Activated CD4-positive, alpha-beta T cell treated with anti-CD3 and anti-CD28 coated beads, Interleukin-2, amount 10 ng/mL, durations not matched to agents 7 days and 5 days (primary cell): ENCODE measurements around the gene VIM. TPM values are rescaled to one million over a fixed set of nuclear protein-coding genes. Genes with fewer than 3 reads are reported as not detected.
A peak's percentile ranks its signal among the peaks of the same experiment; 100 is the strongest.
"Not testable (repeated sequence)": the region's sequence is repeated elsewhere in the genome, so short reads cannot be mapped to it uniquely, and the experiment has no call there.

Source experiments
- CTCF ChIA-PET: fragments of 350-600 bp; sonication (Branson Sonifier 250); formaldehyde crosslinking; loops from one replicate; lab custom pipeline; 2021; ENCODE audit warnings: antibody characterized with exemption; lab: Charles Lee
- POLR2A ChIA-PET: fragments of 350-600 bp; sonication (Branson Sonifier 250); formaldehyde crosslinking; loops from one replicate; lab custom pipeline; 2021; ENCODE audit warnings: antibody characterized with exemption; lab: Charles Lee
- DNase-seq: peaks from one replicate; pipeline ENCODE4 v3.0.0-alpha.2; 2020
- H3K27ac Mint-ChIP-seq: one replicate; pipeline ENCODE4 v1.8.0; 2021; ENCODE audit warnings: mild to moderate bottlenecking, moderate library complexity, mixed read lengths
- H3K27me3 Mint-ChIP-seq: one replicate; pipeline ENCODE4 v1.8.0; 2021; ENCODE audit warnings: mixed read lengths
- H3K36me3 Mint-ChIP-seq: one replicate; pipeline ENCODE4 v1.8.0; 2021; ENCODE audit warnings: low read depth, mixed read lengths
- H3K4me1 Mint-ChIP-seq: one replicate; pipeline ENCODE4 v1.8.0; 2021; ENCODE audit warnings: mixed read lengths
- H3K4me3 Mint-ChIP-seq: one replicate; pipeline ENCODE4 v1.8.0; 2021; ENCODE audit warnings: mild to moderate bottlenecking, moderate library complexity, mixed read lengths
- H3K9me3 Mint-ChIP-seq: one replicate; pipeline ENCODE4 v1.8.0; 2021; ENCODE audit warnings: mixed read lengths
- total RNA-seq, 2 experiments: library from RNA; stranded (reverse); gene quantifications; one replicate each; pipeline ENCODE4 v1.2.3, GENCODE V29; 2021

Gene VIM
- total RNA-seq, 2 experiments from 2014 or later = 2,713 to 2,904 TPM

GRCh38 chr10:17249820-17250219 lies 21.8 kb downstream of the VIM start:
- ChIA-PET CTCF (no interaction called here), POLR2A (no interaction called here)
- H3K27me3 Mint-ChIP-seq = no peaks in the 10 kb centered on the region
- H3K36me3 Mint-ChIP-seq = peaks cover 3% of the 10 kb centered on the region
- H3K27ac Mint-ChIP-seq = no peak overlapping the region
- no peaks in the 10 kb centered on the region for H3K4me1 Mint-ChIP-seq
- H3K4me3 Mint-ChIP-seq = no peak overlapping the region
- DNase-seq = no peak
- H3K9me3 Mint-ChIP-seq = peaks cover 18% of the 10 kb centered on the region

DNA sequence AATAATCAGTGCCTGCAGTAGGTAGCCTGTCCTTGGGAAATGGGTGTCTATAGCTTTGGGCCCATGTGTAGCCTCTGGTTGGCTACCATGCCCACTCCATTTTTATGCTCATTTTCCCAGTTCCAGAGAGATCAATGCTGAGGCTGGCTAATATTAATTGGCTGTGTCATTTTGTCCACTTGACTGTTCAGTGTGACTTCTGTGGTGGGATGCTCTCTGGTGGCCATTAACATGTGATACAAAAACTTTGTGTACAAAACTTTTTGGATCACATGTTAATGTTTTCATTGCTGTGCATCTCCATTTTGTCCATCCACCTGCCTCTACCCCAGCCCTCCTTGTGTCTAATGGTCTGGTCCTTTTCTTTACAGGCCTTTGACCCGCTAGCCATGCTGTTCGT lies 22.7 kb downstream of the VIM start:
- POLR2A ChIA-PET = no interaction called here
- Mint-ChIP-seq H3K36me3 (peaks cover 3% of the 10 kb centered on the region), H3K4me1 (no peaks in the 10 kb centered on the region), H3K4me3 (no peak overlapping the region), H3K27me3 (no peaks in the 10 kb centered on the region), H3K27ac (no peak overlapping the region), H3K9me3 (peaks cover 18% of the 10 kb centered on the region)
- DNase-seq = no peak
- CTCF ChIA-PET = no interaction called here

GRCh38 chr10:17254543-17255050 lies 26.6 kb downstream of the VIM start:
- H3K36me3 Mint-ChIP-seq, H3K9me3 Mint-ChIP-seq, H3K27ac Mint-ChIP-seq, H3K4me3 Mint-ChIP-seq, H3K27me3 Mint-ChIP-seq, DNase-seq, POLR2A ChIA-PET: not testable (repeated sequence)
- peaks cover 11% of the 10 kb centered on the region for H3K4me1 Mint-ChIP-seq
- CTCF ChIA-PET = interaction anchor here (0.5 to 2.1 kb wide), 3 partner anchors 19 to 399 kb away, joined by 3 to 5 read pairs (median 5); no protein-coding TSS in a partner anchor

DNA sequence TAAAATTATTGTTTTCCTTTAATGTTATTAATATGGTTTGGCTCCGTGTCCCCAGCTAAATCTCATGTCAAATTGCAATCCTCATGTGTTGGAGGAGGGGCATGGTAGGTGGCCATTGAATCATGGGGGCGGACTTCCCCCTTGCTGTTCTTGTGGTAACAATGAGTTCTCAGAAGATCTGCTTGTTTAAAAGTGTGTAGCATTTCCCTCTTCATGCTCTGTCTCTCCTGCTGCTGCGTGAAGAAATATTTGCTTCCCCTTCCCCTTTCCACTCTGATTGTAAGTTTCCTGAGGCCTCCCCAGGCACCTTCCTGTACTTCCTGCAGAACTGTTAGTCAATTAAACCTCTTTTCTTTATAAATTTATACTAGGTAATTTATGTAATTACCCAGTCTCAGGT lies 27.5 kb downstream of the VIM start:
- POLR2A ChIA-PET = no interaction called here
- no peak for DNase-seq
- H3K9me3 Mint-ChIP-seq = peaks cover 6% of the 10 kb centered on the region
- H3K27ac Mint-ChIP-seq = no peak overlapping the region
- CTCF ChIA-PET = interaction anchor here (1.3 kb wide), 1 partner anchor 20 kb away, joined by 5 read pairs; no protein-coding TSS in a partner anchor
- H3K36me3 Mint-ChIP-seq = no peaks in the 10 kb centered on the region
- peaks cover 3% of the 10 kb centered on the region for H3K27me3 Mint-ChIP-seq
- no peak overlapping the region for H3K4me3 Mint-ChIP-seq
- peaks cover 11% of the 10 kb centered on the region for H3K4me1 Mint-ChIP-seq

GRCh38 chr10:17256051-17256450 lies 28.0 kb downstream of the VIM start:
- no peak overlapping the region for H3K27ac Mint-ChIP-seq
- no peaks in the 10 kb centered on the region for H3K36me3 Mint-ChIP-seq
- H3K4me1 Mint-ChIP-seq = peaks cover 11% of the 10 kb centered on the region
- no peak overlapping the region for H3K4me3 Mint-ChIP-seq
- POLR2A ChIA-PET = no interaction called here
- H3K9me3 Mint-ChIP-seq = peaks cover 6% of the 10 kb centered on the region
- CTCF ChIA-PET = interaction anchor here (0.6 kb wide), 2 partner anchors 30 to 406 kb away, joined by 3 to 6 read pairs; no protein-coding TSS in a partner anchor
- DNase-seq = no peak
- H3K27me3 Mint-ChIP-seq = peaks cover 3% of the 10 kb centered on the region

DNA sequence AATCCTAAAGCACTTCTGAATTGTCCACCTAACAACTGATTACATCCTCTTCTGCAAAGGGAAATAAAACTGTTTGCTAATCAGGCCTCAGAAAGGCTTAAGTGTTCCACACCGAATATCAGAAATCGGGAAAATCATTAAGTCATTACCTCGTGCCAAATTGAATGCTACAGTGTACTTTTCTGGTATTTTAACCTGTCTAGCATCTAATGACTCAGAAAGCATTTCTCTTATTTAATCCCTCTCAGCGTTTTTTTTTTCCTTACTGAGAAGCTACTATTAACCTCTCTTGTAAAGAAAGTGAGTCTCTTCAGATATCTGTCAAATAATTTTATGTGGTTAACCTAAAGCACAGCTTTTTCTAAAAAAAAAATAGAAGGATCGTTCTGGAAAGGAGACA lies 28.6 kb downstream of the VIM start:
- H3K9me3 Mint-ChIP-seq = peaks cover 11% of the 10 kb centered on the region
- POLR2A ChIA-PET = interaction anchor here (0.6 kb wide), 1 partner anchor 390 kb away, joined by 3 read pairs; no protein-coding TSS in a partner anchor
- H3K4me1 Mint-ChIP-seq = peaks cover 11% of the 10 kb centered on the region
- no peak overlapping the region for H3K27ac Mint-ChIP-seq
- no peak overlapping the region for H3K4me3 Mint-ChIP-seq
- DNase-seq = no peak
- CTCF ChIA-PET = interaction anchor here (0.6 kb wide), 2 partner anchors 30 to 406 kb away, joined by 3 to 6 read pairs; no protein-coding TSS in a partner anchor
- H3K36me3 Mint-ChIP-seq = no peaks in the 10 kb centered on the region
- peaks cover 3% of the 10 kb centered on the region for H3K27me3 Mint-ChIP-seq

DNA sequence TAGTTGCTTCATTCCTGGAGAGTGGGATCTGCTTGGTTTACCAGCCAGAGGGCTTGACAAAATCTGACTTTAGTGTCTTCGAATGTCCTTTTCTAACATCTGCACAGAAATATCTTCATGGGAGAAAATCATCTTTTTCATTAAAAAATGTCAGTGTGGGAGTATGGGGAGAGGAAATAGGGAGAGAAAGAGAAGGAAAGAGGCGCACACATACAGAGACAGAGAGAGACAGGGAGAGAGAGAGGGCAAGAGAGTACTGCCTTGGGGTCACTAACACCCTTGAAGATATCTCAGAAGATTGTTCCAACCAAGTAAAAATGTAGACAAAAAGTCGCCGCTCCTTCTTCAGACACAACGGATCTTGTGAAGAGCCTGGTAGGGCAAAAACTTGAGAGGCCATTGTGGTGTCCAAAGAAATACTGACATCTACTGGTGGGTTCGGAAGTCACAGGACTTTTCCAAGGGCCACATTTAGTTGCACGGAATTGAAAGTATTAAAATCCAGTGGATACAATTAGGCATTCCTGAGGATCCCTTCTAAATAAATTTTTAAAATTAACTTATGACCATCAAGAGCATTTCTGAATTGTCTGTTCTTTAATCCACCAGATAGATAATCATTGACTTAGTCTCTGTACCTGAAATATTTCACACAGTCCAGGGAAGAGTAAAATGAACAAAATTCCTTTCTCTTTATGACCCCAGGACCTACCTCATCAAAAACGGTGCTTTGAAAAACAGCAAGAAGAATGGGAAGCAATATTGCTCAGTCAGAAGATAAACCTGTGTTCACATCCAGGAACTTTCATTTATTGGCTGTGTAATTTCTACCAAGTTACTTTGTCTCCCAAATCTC lies 29.7 kb downstream of the VIM start:
- peaks cover 18% of the 10 kb centered on the region for H3K9me3 Mint-ChIP-seq
- POLR2A ChIA-PET = no interaction called here
- no peak overlapping the region for H3K4me3 Mint-ChIP-seq
- H3K27me3 Mint-ChIP-seq = peaks cover 3% of the 10 kb centered on the region
- peaks cover 11% of the 10 kb centered on the region for H3K4me1 Mint-ChIP-seq
- no peak overlapping the region for H3K27ac Mint-ChIP-seq
- DNase-seq = peak; percentile 73
- CTCF ChIA-PET = interaction anchor here (0.8 kb wide), 1 partner anchor 388 kb away, joined by 3 read pairs; no protein-coding TSS in a partner anchor
- no peaks in the 10 kb centered on the region for H3K36me3 Mint-ChIP-seq

GRCh38 chr10:17262502-17262901 lies 34.5 kb downstream of the VIM start:
- Mint-ChIP-seq H3K36me3 (no peaks in the 10 kb centered on the region), H3K27ac (no peak overlapping the region), H3K27me3 (peaks cover 1% of the 10 kb centered on the region), H3K4me1 (peaks cover 3% of the 10 kb centered on the region), H3K9me3 (peaks cover 26% of the 10 kb centered on the region), H3K4me3 (no peak overlapping the region)
- no peak for DNase-seq
- ChIA-PET POLR2A (no interaction called here), CTCF (no interaction called here)

DNA sequence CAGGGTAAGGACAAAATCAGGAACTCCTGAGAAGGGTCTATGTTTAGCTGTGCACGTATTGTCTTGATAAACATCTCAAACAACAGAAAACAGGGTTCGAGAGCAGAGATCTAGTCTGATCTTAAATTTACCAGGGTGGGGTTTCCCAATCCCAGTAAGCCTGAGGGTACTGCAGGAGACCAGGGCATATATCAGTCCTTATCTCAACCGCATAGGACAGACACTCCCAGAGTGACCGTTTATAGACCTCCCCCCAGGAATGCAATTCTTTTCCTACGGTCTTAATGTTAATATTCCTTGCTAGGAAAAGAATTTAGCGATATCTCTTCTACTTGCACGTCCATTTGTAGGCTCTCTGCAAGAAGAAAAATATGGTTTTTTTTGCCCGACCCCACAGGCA lies 35.5 kb downstream of the VIM start:
- no peak overlapping the region for H3K27ac Mint-ChIP-seq
- no peaks in the 10 kb centered on the region for H3K36me3 Mint-ChIP-seq
- peaks cover 2% of the 10 kb centered on the region for H3K27me3 Mint-ChIP-seq
- no peak overlapping the region for H3K4me3 Mint-ChIP-seq
- no peak for DNase-seq
- CTCF ChIA-PET = no interaction called here
- no peaks in the 10 kb centered on the region for H3K4me1 Mint-ChIP-seq
- H3K9me3 Mint-ChIP-seq = peaks cover 26% of the 10 kb centered on the region
- POLR2A ChIA-PET = no interaction called here

- Mint-ChIP-seq H3K4me1 (no peaks in the 10 kb centered on the region), H3K36me3 (no peaks in the 10 kb centered on the region), H3K9me3 (peaks cover 26% of the 10 kb centered on the region), H3K27me3 (peaks cover 6% of the 10 kb centered on the region), H3K4me3 (no peak overlapping the region), H3K27ac (no peak overlapping the region)
- DNase-seq = no peak
- ChIA-PET CTCF (interaction anchor here (0.6 kb wide), 1 partner anchor 616 kb away, joined by 3 read pairs; no protein-coding TSS in a partner anchor), POLR2A (no interaction called here)
Observed at GRCh38 chr10:17265468-17265867, 37.4 kb downstream of the VIM start.

DNA sequence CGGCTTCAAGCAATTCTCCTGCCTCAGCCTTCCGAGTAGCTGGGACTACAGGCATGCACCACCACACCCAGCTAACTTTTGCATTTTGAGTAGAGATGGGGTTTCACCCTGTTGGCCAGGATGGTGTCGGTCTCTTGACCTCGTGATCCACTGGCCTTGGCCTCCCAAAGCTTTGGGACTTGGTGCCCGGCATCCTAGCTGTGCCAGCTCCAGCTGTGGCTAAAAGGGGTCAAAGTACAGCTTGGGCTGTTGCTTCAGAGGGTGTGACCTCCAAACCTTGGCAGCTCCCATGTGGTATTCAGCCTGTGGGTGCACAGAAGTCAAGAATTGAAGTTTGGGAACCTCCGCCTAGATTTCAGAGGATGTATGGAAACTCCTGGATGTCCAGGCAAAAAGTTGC lies 38.5 kb downstream of the VIM start:
- H3K4me3 Mint-ChIP-seq, H3K27me3 Mint-ChIP-seq, H3K36me3 Mint-ChIP-seq, CTCF ChIA-PET, DNase-seq, POLR2A ChIA-PET, H3K4me1 Mint-ChIP-seq, H3K27ac Mint-ChIP-seq: not testable (repeated sequence)
- H3K9me3 Mint-ChIP-seq = peaks cover 22% of the 10 kb centered on the region

- no peak for DNase-seq
- H3K27ac Mint-ChIP-seq = no peak overlapping the region
- H3K36me3 Mint-ChIP-seq = no peaks in the 10 kb centered on the region
- peaks cover 7% of the 10 kb centered on the region for H3K27me3 Mint-ChIP-seq
- H3K4me1 Mint-ChIP-seq = peaks cover 1% of the 10 kb centered on the region
- no peak overlapping the region for H3K4me3 Mint-ChIP-seq
- H3K9me3 Mint-ChIP-seq = peaks cover 3% of the 10 kb centered on the region
- CTCF ChIA-PET = interaction anchor here (0.7 to 0.8 kb wide), 3 partner anchors 12 to 415 kb away, joined by 3 to 4 read pairs (median 3); no protein-coding TSS in a partner anchor
- POLR2A ChIA-PET = interaction anchor here (0.6 kb wide), 2 partner anchors 133 to 167 kb away, joined by 4 to 5 read pairs; no protein-coding TSS in a partner anchor
Observed at GRCh38 chr10:17272648-17273047, 44.6 kb downstream of the VIM start.

DNA sequence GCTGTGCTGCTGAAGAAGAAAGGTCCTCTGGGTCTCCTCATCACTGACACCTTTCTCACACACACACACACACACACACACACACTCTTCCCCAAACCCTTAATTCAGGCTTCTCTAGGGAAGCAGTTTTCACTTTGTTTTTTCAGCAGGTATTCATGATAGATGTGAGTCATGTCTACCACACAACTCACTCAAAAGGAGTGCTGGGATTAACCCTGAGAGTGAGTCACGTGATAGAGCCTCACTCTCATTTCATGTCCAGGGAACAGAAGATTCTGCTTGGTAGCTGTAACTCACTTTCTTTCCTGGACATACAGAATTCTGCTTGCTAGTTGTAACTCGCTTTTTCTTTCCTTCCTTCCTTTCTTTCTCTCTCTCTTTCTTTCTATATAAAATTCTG lies 45.4 kb downstream of the VIM start:
- no peak for DNase-seq
- CTCF ChIA-PET = interaction anchor here (0.8 kb wide), 1 partner anchor 415 kb away, joined by 3 read pairs; no protein-coding TSS in a partner anchor
- Mint-ChIP-seq H3K9me3 (peaks cover 3% of the 10 kb centered on the region), H3K27me3 (peaks cover 5% of the 10 kb centered on the region), H3K27ac (no peak overlapping the region), H3K36me3 (no peaks in the 10 kb centered on the region), H3K4me3 (no peak overlapping the region), H3K4me1 (peaks cover 1% of the 10 kb centered on the region)
- POLR2A ChIA-PET = interaction anchor here (0.6 kb wide), 1 partner anchor 272 kb away, joined by 4 read pairs; no protein-coding TSS in a partner anchor
